Measurements from ENCODE around the gene KCNAB2.

KCNAB2 gene

GRCh38 chr1:6113116-6113515 is 67.4 kb downstream of the KCNAB2 start:
- no peak for DNase-seq

- DNase-seq: no peak
These were observed 68.1 kb downstream of the KCNAB2 start for GRCh38 chr1:6113745-6114144.

GRCh38 chr1:6116137-6116536 is 70.4 kb downstream of the KCNAB2 start:
- DNase-seq: no peak

GRCh38 chr1:6117064-6117463 is 71.4 kb downstream of the KCNAB2 start:
- no peak for DNase-seq

GRCh38 chr1:6117624-6118023 is 71.9 kb downstream of the KCNAB2 start:
- no peak for DNase-seq

GRCh38 chr1:6118415-6118814 is 72.7 kb downstream of the KCNAB2 start:
- no peak for DNase-seq

GRCh38 chr1:6121021-6121421 is 75.3 kb downstream of the KCNAB2 start:
- DNase-seq: no peak

GRCh38 chr1:6121651-6122370 is 76.1 kb downstream of the KCNAB2 start:
- no peak for DNase-seq

GRCh38 chr1:6123083-6123482 is 77.4 kb downstream of the KCNAB2 start:
- no peak for DNase-seq

- DNase-seq: no peak
These were observed 78.1 kb downstream of the KCNAB2 start for GRCh38 chr1:6123816-6124215.

- DNase-seq: no peak
These were observed 78.7 kb downstream of the KCNAB2 start for GRCh38 chr1:6124341-6124740.

- DNase-seq: no peak
These were observed 79.2 kb downstream of the KCNAB2 start for GRCh38 chr1:6124746-6125365.

- DNase-seq: no peak
These were observed 79.7 kb downstream of the KCNAB2 start for GRCh38 chr1:6125366-6125765.

- no peak for DNase-seq
These were observed 80.3 kb downstream of the KCNAB2 start for GRCh38 chr1:6126028-6126427.

- DNase-seq: no peak
These were observed 80.9 kb downstream of the KCNAB2 start for GRCh38 chr1:6126521-6127067.

GRCh38 chr1:6127587-6128163 is 82.0 kb downstream of the KCNAB2 start:
- DNase-seq: peak; percentile 78

- no peak for DNase-seq
These were observed 82.8 kb downstream of the KCNAB2 start for GRCh38 chr1:6128276-6129081.

GRCh38 chr1:6129313-6129712 is 83.6 kb downstream of the KCNAB2 start:
- no peak for DNase-seq

- DNase-seq: no peak
These were observed 84.3 kb downstream of the KCNAB2 start for GRCh38 chr1:6130036-6130435.

- no peak for DNase-seq
These were observed 84.9 kb downstream of the KCNAB2 start for GRCh38 chr1:6130596-6130995.

- no peak for DNase-seq
These were observed 85.9 kb downstream of the KCNAB2 start for GRCh38 chr1:6131561-6131960.

- DNase-seq: no peak
These were observed 87.6 kb downstream of the KCNAB2 start for GRCh38 chr1:6133146-6133895.

- no peak for DNase-seq
These were observed 88.5 kb downstream of the KCNAB2 start for GRCh38 chr1:6134206-6134605.

Measured in CD4-positive, alpha-beta T cell treated with Interleukin-12 subunit alpha and Interleukin-12 subunit beta, for 1 hour (primary cell).